ENCODE results near the gene RBM4B.
"Not testable (repeated sequence)": the region's sequence is repeated elsewhere in the genome, so short reads cannot be mapped to it uniquely, and the experiment has no call there.

RBM4B gene

DNA sequence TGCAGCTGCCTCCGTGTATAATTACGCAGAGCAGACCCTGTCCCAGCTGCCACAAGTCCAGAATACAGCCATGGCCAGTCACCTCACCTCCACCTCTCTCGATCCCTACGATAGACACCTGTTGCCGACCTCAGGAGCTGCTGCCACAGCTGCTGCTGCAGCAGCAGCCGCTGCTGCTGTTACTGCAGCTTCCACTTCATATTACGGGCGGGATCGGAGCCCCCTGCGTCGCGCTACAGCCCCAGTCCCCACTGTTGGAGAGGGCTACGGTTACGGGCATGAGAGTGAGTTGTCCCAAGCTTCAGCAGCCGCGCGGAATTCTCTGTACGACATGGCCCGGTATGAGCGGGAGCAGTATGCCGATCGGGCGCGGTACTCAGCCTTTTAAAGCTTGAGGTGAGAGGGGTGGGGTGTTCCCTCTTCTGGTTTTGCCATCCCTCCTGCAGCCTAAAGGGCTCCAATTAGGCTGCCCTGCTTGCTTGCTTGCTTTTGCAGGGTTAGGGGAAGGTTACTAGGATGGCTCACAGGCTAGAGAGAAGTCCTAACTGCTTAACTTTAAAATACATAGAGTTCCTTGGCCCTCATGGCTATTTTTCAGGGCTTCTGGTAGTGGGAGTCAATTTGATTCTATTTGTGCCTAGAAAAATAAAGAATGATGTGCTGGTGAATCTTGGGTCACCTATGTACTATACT is 33.8 kb downstream of the RBM4B start:
- no peak for DNase-seq (ENCODE audit: low read depth in 2 of 3, low spot score in 1 of 3)

DNA sequence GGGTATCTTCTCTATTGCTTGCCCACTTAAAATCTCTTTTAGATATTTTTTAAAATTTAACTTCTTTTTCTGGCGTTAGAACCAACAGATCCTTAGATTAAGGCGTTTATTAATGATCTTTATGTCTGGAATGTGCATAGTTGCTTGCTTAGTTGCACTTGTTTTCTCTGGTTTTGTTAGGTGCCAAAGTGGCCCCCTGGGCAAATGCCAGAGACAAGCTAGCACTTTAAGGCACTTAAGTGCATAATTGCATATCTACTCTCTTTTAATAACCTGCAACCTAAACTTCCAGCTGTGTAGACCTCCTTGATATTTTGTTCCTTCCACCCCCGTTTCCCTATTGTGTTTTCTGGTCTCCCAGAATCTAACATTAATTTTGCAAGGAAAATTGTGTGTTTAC is 35.9 kb downstream of the RBM4B start:
- no peak for DNase-seq (ENCODE audit: low read depth in 2 of 3, low spot score in 1 of 3)

DNA sequence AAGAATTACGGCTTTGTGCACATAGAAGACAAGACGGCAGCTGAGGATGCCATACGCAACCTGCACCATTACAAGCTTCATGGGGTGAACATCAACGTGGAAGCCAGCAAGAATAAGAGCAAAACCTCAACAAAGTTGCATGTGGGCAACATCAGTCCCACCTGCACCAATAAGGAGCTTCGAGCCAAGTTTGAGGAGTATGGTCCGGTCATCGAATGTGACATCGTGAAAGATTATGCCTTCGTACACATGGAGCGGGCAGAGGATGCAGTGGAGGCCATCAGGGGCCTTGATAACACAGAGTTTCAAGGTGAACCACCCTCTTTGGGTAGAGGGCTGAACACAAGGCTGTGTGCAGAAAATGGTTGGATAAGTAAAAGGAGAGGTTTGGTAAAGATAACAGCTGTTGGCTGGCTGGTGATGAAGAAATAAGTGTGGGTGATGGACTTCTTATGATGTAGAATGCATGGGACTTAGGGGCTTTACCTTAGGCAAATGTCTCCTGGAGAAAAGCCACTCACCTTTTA is 37.8 kb downstream of the RBM4B start:
- DNase-seq (ENCODE audit: low read depth in 2 of 3, low spot score in 1 of 3), result not testable (repeated sequence)

DNA sequence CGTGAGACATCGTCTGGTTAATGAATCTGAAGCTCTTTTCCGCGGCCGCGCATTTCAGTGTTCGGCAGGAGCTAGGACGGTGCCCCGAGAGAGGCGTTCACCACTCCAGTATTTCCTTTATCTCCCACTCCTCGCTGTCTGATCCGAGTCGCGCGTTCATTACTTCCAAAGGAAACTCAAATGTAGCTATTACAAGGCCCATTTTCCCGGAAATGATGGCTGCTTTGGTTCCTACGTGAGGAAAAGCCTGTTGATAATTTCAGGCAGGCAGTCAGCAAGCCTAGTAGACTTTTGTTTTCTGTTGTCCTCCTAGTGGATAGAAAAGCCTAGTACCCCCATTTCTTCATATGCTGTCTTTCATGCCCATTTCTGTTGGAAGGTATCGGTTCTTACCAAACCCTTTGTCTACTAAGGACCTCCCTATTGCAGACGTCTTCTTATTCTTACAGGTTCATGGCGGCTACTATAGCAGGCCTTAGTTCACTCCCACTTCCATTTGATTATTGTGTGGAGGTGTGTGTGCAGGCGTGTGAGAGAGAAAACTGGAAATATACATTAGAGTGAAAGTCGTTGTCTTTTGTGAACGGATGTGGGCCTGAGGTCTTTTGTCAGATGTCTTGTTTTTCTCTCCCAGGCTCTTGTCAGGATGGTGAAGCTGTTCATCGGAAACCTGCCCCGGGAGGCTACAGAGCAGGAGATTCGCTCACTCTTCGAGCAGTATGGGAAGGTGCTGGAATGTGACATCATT is 38.4 kb downstream of the RBM4B start:
- no peak for DNase-seq (ENCODE audit: low read depth in 2 of 3, low spot score in 1 of 3)

DNA sequence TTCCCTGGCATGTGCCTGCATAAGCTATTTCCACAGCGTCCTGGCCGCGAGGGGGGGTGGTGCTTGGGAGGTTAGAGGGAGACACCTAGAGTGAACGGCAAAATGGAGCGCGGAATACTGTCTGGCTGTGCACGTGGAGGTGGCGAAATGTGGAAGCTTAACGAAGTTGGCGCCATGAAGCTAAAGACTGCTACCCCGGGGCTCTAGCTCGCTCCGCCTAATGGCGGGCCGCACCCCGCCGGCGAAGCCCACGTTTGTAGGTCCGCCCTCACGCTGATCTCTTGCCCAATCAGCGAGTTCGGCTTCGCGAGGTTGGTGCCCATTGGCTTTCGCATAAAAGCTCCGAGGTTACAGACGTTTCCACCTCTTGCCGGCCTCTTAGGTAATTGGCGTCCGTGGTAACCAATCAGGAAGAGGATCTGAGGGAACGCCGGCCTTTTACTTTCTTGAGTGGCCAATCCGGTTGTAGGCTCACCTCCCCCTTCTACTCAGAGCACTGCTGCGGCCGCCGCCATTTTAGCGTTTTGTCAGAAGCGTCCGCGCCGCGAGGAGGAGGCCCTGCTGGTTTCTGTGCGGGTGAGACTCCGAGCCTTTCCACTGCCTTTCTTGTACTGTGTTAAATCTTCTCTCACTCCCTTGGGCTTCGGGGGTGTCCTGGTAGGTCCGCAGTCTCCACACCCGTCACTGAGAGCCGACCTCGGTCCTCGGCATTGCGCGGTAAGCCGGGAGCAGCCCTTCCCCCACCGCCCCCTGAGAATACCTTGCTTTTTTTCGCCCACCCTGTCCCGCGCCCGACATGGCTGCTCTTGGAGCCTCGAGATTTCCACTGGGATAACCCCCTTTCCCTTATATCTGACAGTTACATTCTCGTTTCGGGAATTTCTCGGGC is 39.3 kb downstream of the RBM4B start, which contains the start of gene RBM4:
TSS of gene RBM4 (plus strand) at position 527 of the 889 bp plus-strand sequence. CDS start 1,009 bp downstream, outside the sequence.
- DNase-seq (ENCODE audit: low read depth in 2 of 3, low spot score in 1 of 3), result peak; percentile 92 to 97 (median 96)

DNA sequence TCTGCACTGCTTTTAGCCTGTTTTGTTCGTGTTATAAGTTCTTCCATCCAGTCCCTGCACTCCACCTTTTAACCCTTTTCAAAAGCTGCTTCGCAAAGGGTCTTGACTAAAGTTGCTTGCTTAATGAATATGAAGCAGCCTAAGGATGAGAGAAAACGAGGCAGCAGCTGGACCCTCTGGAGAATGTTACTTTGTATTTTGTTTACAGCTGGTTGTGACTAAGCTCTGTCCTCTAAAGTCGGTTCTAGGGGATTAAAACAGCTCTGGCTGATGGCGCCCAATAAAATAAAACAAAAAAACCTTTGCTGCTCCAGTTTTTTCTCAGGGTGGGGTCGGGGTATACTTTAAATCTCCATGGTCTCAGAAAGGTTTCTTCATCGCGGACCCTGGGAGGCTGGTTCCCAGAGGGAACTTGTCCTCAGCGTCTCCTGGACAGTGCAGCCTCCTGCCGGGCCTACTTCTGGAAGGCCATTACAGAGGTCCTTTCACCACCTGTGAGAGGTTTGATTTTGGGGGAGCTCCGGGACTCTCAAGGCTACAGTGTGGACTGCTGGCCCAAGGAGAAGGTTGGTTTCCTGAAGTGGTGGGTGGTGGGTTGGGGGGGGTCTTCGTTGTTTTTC is 40.0 kb downstream of the RBM4B start:
- no peak for DNase-seq (ENCODE audit: low read depth in 2 of 3, low spot score in 1 of 3)

- no peak for DNase-seq (ENCODE audit: low read depth in 2 of 3, low spot score in 1 of 3)
Observed at GRCh38 chr11:66636411-66636810, 41.3 kb downstream of the RBM4B start.

DNA sequence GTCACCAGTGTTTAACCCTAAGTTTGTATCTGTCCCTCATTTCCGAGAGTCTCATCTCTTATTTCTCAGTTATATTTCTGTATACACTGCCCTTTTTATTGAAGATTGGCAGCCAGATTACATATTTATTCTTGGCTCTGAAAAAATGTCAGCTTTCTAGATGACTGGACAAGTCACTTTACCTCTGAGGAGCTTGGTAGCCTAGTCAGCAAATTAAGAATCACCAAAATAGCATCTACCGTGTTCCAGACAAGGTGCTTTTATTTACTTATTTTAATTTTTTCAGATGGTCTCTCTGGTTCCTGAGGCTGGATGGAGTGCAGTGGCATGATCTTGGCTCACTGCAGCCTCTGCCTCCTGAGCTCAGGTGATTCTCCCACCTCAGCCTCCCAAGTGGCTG is 44.7 kb downstream of the RBM4B start:
- no peak for DNase-seq (ENCODE audit: low read depth in 2 of 3, low spot score in 1 of 3)

DNA sequence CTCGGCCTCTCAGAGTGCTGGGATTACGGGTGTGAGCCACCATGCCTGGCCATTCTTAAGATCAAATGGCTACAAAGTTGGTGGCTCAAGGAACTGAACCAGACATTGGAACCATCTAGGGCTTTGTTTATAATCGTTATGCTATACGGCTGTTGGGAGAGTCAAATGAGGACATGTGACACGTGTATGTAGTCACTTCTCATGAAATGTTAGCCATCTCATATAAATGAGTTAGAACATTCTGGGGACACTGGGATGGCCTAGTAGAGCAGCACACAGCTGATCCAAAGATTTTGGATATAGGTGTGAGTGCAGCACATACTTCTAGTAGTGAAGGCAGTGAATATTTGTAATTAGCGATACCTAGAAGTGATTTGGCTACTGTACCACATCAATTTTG is 45.8 kb downstream of the RBM4B start:
- no peak for DNase-seq (ENCODE audit: low read depth in 2 of 3, low spot score in 1 of 3)

DNA sequence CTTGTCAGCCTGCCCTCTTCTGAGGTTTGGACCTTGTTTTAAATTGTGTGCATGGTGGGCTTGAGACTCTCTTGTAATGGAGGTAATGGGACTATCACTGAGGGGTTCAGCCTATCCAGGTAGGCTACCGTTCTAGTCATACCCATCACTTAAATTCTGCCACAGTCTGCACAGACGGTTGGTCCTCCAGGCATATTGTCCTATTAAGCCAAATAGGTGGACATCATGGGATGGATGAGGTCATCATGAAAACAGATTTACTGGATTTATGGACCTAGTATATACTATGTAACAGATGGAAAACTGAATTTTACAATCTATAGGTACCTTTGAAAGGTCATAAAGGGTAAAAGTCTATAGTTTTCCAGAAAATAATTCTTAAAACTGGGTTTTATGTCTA is 48.3 kb downstream of the RBM4B start:
- DNase-seq (ENCODE audit: low read depth in 2 of 3, low spot score in 1 of 3), result no peak

GRCh38 chr11:66628061-66628603 is 49.6 kb downstream of the RBM4B start:
- no peak for DNase-seq (ENCODE audit: low read depth in 2 of 3, low spot score in 1 of 3)

GRCh38 chr11:66626926-66627325 is 50.8 kb downstream of the RBM4B start:
- no peak for DNase-seq (ENCODE audit: low read depth in 2 of 3, low spot score in 1 of 3)

GRCh38 chr11:66626382-66626781 is 51.3 kb downstream of the RBM4B start:
- no peak for DNase-seq (ENCODE audit: low read depth in 2 of 3, low spot score in 1 of 3)

GRCh38 chr11:66625752-66626149 is 51.9 kb downstream of the RBM4B start:
- no peak for DNase-seq (ENCODE audit: low read depth in 2 of 3, low spot score in 1 of 3)

DNA sequence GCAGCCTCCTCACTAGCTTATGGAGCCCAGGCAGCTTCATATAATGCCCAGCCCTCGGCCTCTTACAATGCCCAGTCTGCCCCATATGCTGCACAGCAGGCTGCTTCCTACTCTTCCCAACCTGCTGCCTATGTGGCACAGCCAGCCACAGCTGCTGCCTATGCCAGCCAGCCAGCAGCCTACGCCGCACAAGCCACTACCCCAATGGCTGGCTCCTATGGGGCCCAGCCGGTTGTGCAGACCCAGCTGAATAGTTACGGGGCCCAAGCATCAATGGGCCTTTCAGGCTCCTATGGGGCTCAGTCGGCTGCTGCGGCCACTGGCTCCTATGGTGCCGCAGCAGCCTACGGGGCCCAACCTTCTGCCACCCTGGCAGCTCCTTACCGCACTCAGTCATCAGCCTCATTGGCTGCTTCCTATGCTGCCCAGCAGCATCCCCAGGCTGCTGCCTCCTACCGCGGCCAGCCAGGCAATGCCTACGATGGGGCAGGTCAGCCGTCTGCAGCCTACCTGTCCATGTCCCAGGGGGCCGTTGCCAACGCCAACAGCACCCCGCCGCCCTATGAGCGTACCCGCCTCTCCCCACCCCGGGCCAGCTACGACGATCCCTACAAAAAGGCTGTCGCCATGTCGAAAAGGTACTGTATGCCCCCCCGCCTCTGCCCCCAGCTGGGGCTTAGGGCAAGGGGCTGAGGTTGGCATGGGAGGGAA is 52.5 kb downstream of the RBM4B start:
- no peak for DNase-seq (ENCODE audit: low read depth in 2 of 3, low spot score in 1 of 3)

- no peak for DNase-seq (ENCODE audit: low read depth in 2 of 3, low spot score in 1 of 3)
Observed at GRCh38 chr11:66624450-66624849, 53.2 kb downstream of the RBM4B start.

DNA sequence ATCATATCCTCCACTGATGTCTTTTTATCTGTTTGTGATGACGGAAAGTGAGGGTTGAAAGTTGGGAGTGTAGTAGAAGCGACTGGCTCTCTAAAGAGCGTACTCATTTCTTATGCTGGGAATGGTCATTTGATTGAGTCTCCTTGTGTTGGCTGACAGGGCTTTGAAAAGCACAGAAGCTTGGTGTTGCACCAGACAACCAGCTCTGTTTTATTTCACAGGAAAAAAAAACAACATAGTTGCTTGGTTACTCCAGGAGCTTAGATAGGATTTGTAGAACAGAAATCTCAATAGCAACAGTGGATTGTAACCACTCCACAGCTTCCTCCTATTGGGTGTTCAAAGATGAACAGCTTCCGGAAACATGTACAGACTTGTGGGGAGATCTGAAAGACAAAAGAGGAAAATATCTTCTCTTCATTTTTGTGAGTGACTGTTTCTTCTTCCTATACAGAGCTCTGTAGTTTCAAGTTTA is 58.6 kb downstream of the RBM4B start:
- DNase-seq (ENCODE audit: low read depth in 2 of 3, low spot score in 1 of 3), result no peak

DNA sequence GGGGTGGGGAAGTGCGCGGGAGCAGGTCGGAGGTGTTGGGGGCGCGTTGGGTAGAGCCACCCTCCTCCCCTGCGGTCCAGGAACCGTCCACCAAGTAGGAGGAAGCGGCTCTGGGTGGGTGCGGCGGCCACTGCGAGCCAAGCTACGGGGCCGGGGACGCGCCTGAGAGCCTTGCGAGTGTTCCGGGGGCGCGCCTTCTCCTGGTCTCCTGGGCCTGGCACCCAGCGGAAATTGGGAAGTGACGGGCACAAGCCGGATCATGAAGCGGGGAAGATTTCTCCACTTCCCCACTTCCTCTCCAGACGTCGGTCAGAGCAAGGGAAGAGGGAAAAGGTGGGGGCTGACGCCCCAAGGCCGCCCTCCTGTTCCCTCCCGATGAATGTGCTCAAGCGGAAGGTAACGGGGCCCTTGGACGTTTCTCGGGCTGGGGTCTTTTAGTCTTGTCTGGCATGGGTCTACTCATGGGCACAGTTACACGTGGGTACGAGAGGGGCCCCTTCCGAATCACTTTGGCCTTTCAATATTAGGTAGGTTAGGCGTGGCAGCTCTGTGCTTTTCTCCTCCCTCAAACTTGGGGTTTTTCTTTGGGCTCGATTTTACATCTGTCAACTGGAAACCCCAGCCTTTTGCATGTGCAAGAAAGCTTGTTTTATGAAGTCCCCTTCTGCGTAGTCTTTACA is 60.4 kb downstream of the RBM4B start:
- DNase-seq (ENCODE audit: low read depth in 2 of 3, low spot score in 1 of 3), result no peak

All from stimulated activated CD4-positive, alpha-beta T cell treated with anti-CD3 and anti-CD28 coated beads, Interleukin-12 subunit alpha, Interleukin-12 subunit beta, amount 100 ng/mL, for 48 hours (primary cell).